Left lung (tissue), 14 donors: ENCODE data around the gene CDO1. TPM values are rescaled to one million over a fixed set of nuclear protein-coding genes. Genes with fewer than 3 reads are reported as not detected.
A peak's percentile ranks its signal among the peaks of the same experiment; 100 is the strongest.

Experiments used
- ATAC-seq: fragments of 200-7000 bp; cut with Tn5 transposase; one replicate; pipeline ENCODE4 v1.9.1; 2020; ENCODE audit warnings: moderate library complexity
- DNase-seq, 4 donors: peaks; one replicate each; pipeline ENCODE4 v3.0.0-alpha.2; 2013 to 2020
- H3K27ac ChIP-seq, 2 donors: fragments of 200-600 bp; sonication (generic) in 1 of 2; one replicate each; pipeline versions ENCODE4 v1.5.0 to v1.8.0; 2020 to 2021
- H3K27me3 ChIP-seq, 2 donors: fragments of 200-600 bp; sonication (generic) in 1 of 2; one replicate each; pipeline versions ENCODE4 v1.5.0 to v1.8.0; 2020 to 2021
- H3K36me3 ChIP-seq, 2 donors: fragments of 200-600 bp; sonication (generic) in 1 of 2; one replicate each; pipeline versions ENCODE4 v1.5.0 to v1.8.0; 2020 to 2021
- H3K4me1 ChIP-seq, 2 donors: fragments of 200-600 bp; one replicate each; pipeline ENCODE4 v1.8.0; 2021
- H3K4me3 ChIP-seq, 2 donors: fragments of 200-600 bp; sonication (generic) in 1 of 2; one replicate each; pipeline versions ENCODE4 v1.5.0 to v1.8.0; 2020 to 2021; ENCODE audit warnings: mild to moderate bottlenecking in 1 of 2
- H3K9me3 ChIP-seq, 2 donors: fragments of 200-600 bp; sonication (generic) in 1 of 2; one replicate each; pipeline versions ENCODE4 v1.5.0 to v1.8.0; 2020 to 2021
- CTCF ChIP-seq, 2 donors: fragments of 200-600 bp; sonication (generic) in 1 of 2; IDR thresholded peaks; one replicate each; pipeline versions ENCODE4 v1.5.0 to v1.8.0; 2021; ENCODE audit warnings: antibody characterized with exemption in 2 of 2
- intact Hi-C, 2 donors: fragments of 100-400 bp; cut with DNase I; formaldehyde crosslinking; loops; one replicate each; pipeline versions ENCODE4 v1.11.2 to v1.14.2; 2022
- long read RNA-seq, 12 donors: library from polyadenylated mRNA in 2 of 12; unstranded in 2 of 12; transcript quantifications; one replicate each; pipeline ENCODE4 v2.0.0 and lab custom pipeline, GENCODE V29; 2019 to 2026
- polyA plus RNA-seq, 6 donors: library from polyadenylated mRNA; unstranded; fragments of 120-200 nt; gene quantifications; one replicate each; pipeline ENCODE4 v1.2.1, GENCODE V29; 2013; ENCODE audit not compliant: insufficient read length in 6 of 6
- total RNA-seq, 2 donors: library from RNA; stranded (reverse); fragmentation: NEBNext Ultra II Directional; extraction: Animal tissue kit (Norgen Biotek cat#: 25700); gene quantifications; one replicate each; pipeline ENCODE4 v1.2.1, GENCODE V29; 2021
- donor health status: DM: no; HTN: yes; CAD: no.
- donor health status: DM: no; HTN: no; CAD: no.

Gene CDO1
- total RNA-seq (1 to 10 TPM; 4.9 to 5.8 TPM), polyA plus RNA-seq (10 to 100 TPM; 55.7 to 80.3 (median 61.0) TPM)
- long read RNA-seq, donor 1, transcript CDO1-201 (5 exons, 1,860 nt): major isoform, 33 of 33 reads
- long read RNA-seq, donor 1, partial matches to known transcripts: 0 of 33 reads
- long read RNA-seq, donor 1, other reads (novel, unspliced or antisense): 0 of 33 reads
- long read RNA-seq, donor 2, transcript CDO1-201 (5 exons, 1,860 nt): major isoform, 25 of 43 reads
- long read RNA-seq, donor 2, partial matches to known transcripts: 18 of 43 reads
- long read RNA-seq, donor 2, other reads (novel, unspliced or antisense): 0 of 43 reads
- long read RNA-seq, donor 3, transcript CDO1-201 (5 exons, 1,860 nt): major isoform, 15 of 15 reads
- long read RNA-seq, donor 3, partial matches to known transcripts: 0 of 15 reads
- long read RNA-seq, donor 3, other reads (novel, unspliced or antisense): 0 of 15 reads
- long read RNA-seq, donor 4, partial matches to known transcripts: 0 of 3 reads
- long read RNA-seq, donor 4, other reads (novel, unspliced or antisense): 0 of 3 reads
- long read RNA-seq, donor 5, transcript CDO1-201 (5 exons, 1,860 nt): major isoform, 19 of 19 reads
- long read RNA-seq, donor 5, partial matches to known transcripts: 0 of 19 reads
- long read RNA-seq, donor 5, other reads (novel, unspliced or antisense): 0 of 19 reads
- long read RNA-seq, donor 6, transcript CDO1-201 (5 exons, 1,860 nt): major isoform, 21 of 21 reads
- long read RNA-seq, donor 6, partial matches to known transcripts: 0 of 21 reads
- long read RNA-seq, donor 6, other reads (novel, unspliced or antisense): 0 of 21 reads
- long read RNA-seq, donor 7, transcript CDO1-201 (5 exons, 1,860 nt): major isoform, 13 of 13 reads
- long read RNA-seq, donor 7, partial matches to known transcripts: 0 of 13 reads
- long read RNA-seq, donor 7, other reads (novel, unspliced or antisense): 0 of 13 reads
- long read RNA-seq, donor 8, transcript CDO1-201 (5 exons, 1,860 nt): major isoform, 21 of 21 reads
- long read RNA-seq, donor 8, partial matches to known transcripts: 0 of 21 reads
- long read RNA-seq, donor 8, other reads (novel, unspliced or antisense): 0 of 21 reads
- long read RNA-seq, donor 9: 0 reads
- long read RNA-seq, donor 10, transcript CDO1-201 (5 exons, 1,860 nt): major isoform, 5 of 5 reads
- long read RNA-seq, donor 10, partial matches to known transcripts: 0 of 5 reads
- long read RNA-seq, donor 10, other reads (novel, unspliced or antisense): 0 of 5 reads
- long read RNA-seq, donor 11, transcript CDO1-201 (5 exons, 1,860 nt): major isoform, 59 of 64 reads
- long read RNA-seq, donor 11, partial matches to known transcripts: 5 of 64 reads
- long read RNA-seq, donor 11, other reads (novel, unspliced or antisense): 0 of 64 reads
- long read RNA-seq, donor 12, transcript CDO1-201 (5 exons, 1,860 nt): major isoform, 20 of 20 reads
- long read RNA-seq, donor 12, partial matches to known transcripts: 0 of 20 reads
- long read RNA-seq, donor 12, other reads (novel, unspliced or antisense): 0 of 20 reads

GRCh38 chr5:115816226-115817081 lies at the start of gene CDO1:
TSS of gene CDO1 (minus strand) at chr5:115816659. CDS start at chr5:115816397, 262 bp downstream.
- Histone ChIP-seq H3K27me3 (peaks cover 38 to 78% of the 10 kb centered on the region in 2 donors), H3K4me1 (peaks cover 0 to 16% of the 10 kb centered on the region in 2 donors), H3K27ac (peak within 1 kb of the TSS; percentile 50 to 80), H3K36me3 (no peaks in the 10 kb centered on the region), H3K4me3 (peak within 1 kb of the TSS; percentile 32 to 36), H3K9me3 (no peaks in the 10 kb centered on the region)
- peak; percentile 43 to 87 (median 78) for DNase-seq
- intact Hi-C loops: no loop called here
- peak; percentile 77 for ATAC-seq
- TF ChIP-seq CTCF (IDR thresholded peaks at IDR 0.05): no peak

- no peaks in the 10 kb centered on the region for H3K36me3 ChIP-seq
- peaks cover 9 to 40% of the 10 kb centered on the region in 2 donors for H3K4me1 ChIP-seq
- ATAC-seq (no peak), DNase-seq (no peak)
- H3K27ac ChIP-seq: no peak overlapping the region
- H3K4me3 ChIP-seq: no peak overlapping the region
- H3K27me3 ChIP-seq: no peaks in the 10 kb centered on the region
- intact Hi-C loops: no loop called here
- TF ChIP-seq CTCF (IDR thresholded peaks at IDR 0.05): no peak
- peaks cover 0 to 7% of the 10 kb centered on the region in 2 donors for H3K9me3 ChIP-seq
Measured at GRCh38 chr5:115859378-115859777, 42.9 kb upstream of the CDO1 start.

DNA sequence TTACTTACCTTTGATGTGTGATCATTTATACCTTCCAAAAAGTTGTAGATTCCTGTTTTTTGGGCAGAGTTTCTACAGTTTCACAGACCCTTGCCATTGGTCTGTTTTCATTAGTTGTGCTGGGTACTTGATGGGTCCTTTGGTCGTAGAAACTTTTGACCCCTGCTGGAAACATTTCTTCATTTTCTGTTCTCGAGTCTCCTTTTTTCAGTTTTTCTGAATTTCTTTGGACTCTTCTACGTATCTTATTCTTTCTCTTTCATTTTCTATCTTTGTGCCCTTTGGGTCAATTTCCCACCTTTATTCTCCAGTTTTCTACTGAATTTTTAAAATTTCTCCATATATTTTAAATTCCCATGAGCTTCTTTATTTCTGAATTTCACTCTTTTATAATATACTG lies 41.9 kb upstream of the CDO1 start:
- Histone ChIP-seq H3K4me3 (no peak overlapping the region), H3K27ac (no peak overlapping the region), H3K27me3 (no peaks in the 10 kb centered on the region), H3K9me3 (peaks cover 0 to 2% of the 10 kb centered on the region in 2 donors), H3K4me1 (peaks cover 9 to 40% of the 10 kb centered on the region in 2 donors), H3K36me3 (no peaks in the 10 kb centered on the region)
- no peak for ATAC-seq
- intact Hi-C loops: no loop called here
- no peak for TF ChIP-seq CTCF (IDR thresholded peaks at IDR 0.05)
- no peak for DNase-seq

DNA sequence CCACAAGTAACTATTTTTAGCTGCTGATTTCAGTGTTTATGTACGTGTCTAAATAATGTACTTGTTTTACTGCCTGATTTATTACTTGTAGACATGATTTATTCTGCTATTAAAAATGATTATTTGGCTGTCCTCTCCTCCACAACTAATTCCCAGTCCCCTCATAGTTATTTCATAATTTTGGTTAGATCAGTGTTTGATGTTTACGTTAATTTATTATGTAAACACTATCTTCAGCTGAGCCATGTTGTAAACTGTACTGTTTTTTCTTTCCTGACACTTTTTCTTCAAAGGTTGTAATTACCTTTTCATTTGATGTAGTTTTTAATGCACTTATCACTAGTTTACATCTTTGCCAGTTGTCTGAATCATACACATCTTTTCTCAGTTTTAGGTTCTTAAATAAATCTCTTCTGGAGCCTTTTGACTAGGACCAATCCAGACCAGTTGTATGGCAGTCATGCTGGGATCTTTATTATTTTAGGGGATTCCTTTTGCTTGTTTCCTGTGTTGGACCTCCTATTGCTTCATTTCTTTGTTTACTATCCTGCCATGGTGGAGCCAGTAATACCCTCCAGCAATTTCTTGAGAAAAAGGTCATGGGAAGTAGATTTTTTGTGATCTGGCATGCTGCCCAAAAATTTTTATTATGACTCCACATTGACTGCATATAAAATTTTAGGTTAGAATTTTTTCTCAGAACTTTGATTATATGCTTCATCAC lies 41.3 kb upstream of the CDO1 start:
- Histone ChIP-seq H3K27ac (no peak overlapping the region), H3K4me3 (no peak overlapping the region), H3K36me3 (no peaks in the 10 kb centered on the region), H3K9me3 (no peaks in the 10 kb centered on the region), H3K27me3 (no peaks in the 10 kb centered on the region), H3K4me1 (peaks cover 9 to 40% of the 10 kb centered on the region in 2 donors)
- intact Hi-C loops: no loop called here
- TF ChIP-seq CTCF (IDR thresholded peaks at IDR 0.05): no peak
- DNase-seq (peak in 1 of 4 donors; percentile 19), ATAC-seq (no peak)
